Esophagus muscularis mucosa (tissue), 4 donors: ENCODE results near the gene TRPM3.

Source experiments
- CTCF ChIP-seq, 3 experiments: fragments of 200-600 bp in 2 of 3; fragments of 450-650 bp in 1 of 3; sonication (generic) in 2 of 3; IDR thresholded peaks; one replicate each; pipeline ENCODE4 v1.5.1; 2017 to 2019; ENCODE audit warnings: antibody characterized with exemption in 3 of 3, mild to moderate bottlenecking in 2 of 3, moderate library complexity in 1 of 3
- EP300 ChIP-seq: sonication (generic); formaldehyde crosslinking; IDR thresholded peaks from one replicate; pipeline ENCODE4 v1.6.1; 2017; ENCODE audit warnings: antibody characterized with exemption
- POLR2A ChIP-seq: fragments of 450-650 bp; IDR thresholded peaks from one replicate; pipeline ENCODE4 v1.6.1; 2017; ENCODE audit warnings: antibody characterized with exemption, moderate library complexity, mild to moderate bottlenecking, low read depth
- POLR2AphosphoS5 ChIP-seq, 2 donors: sonication (generic); formaldehyde crosslinking; IDR thresholded peaks; one replicate each; pipeline ENCODE4 v1.6.1; 2017; ENCODE audit warnings: antibody characterized with exemption in 2 of 2

DNA sequence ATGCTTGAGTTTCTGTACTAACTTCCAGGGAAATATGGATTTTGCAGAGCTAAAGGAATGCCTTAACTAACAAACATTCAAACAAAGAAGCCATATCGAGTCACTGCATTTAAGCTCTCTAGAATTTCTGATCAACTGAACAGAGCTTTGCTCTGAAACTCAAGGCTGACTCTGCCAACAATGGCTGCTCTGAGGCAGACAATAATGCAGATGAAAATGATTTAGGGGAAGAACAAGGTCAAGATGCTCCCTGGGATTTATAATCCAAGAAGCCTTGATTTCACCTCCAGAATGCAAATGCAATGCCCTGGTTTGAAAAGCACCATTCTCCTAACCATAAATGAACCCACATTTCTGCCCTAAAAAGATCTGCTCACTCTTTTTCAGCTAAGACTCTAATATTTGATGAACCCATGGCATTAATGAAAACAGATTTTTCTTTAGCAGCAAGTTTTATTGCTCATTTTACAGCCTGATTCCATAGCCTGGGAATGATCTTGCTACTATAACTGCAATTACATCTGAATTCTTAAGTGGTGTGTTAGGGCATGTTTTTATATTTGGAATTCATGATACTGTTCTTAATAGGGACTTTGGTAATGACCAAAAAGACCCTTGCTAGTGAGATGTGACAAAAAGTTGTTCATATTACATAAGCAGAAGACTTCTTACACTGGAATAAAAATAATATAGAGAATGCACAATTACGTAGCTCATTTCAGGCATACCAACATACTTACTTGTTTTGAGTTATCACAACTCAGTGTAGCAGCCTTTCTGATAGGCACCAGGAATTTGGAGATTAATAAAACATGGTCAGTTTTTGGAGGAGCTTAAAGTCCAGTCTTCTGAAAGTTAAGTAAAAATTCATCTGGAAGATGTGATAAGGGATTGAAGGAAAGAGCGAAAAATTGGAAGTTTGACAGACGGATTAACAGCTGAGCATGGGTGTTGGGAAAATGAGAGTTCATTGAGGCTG lies 169.4 kb downstream of the TRPM3 start:
- TF ChIP-seq CTCF (IDR thresholded peaks at IDR 0.05): no peak
- TF ChIP-seq POLR2A: no peak
- no peak for TF ChIP-seq POLR2AphosphoS5 (IDR thresholded peaks at IDR 0.05)
- TF ChIP-seq EP300: no peak
